IMR-90 (cell line): ENCODE results near the gene MAGI2. TPM values are rescaled to one million over a fixed set of nuclear protein-coding genes. Genes with fewer than 3 reads are reported as not detected.

Source experiments
- ATAC-seq: fragments of 200-7000 bp; cut with Tn5 transposase; 2 replicates; pipeline ENCODE4 v1.9.1; 2020; ENCODE audit warnings: low read depth, mild to moderate bottlenecking, moderate library complexity
- BruUV-seq: library from RNA; stranded (reverse); fragments of 400-500 nt; replicated peaks from 2 replicates; lab custom pipeline; 2021; lab: Mats Ljungman, UMichigan
- CTCF ChIA-PET: fragments of 300-600 bp; formaldehyde crosslinking; extraction: SDS; loops from one replicate; lab custom pipeline; 2021; ENCODE audit warnings: antibody characterized with exemption; lab: Yijun Ruan, JAX
- POLR2A ChIA-PET: fragments of 300-600 bp; sonication (Branson Sonifier 250); formaldehyde crosslinking; loops from one replicate; lab custom pipeline; 2022; ENCODE audit warnings: antibody characterized with exemption; ENCODE audit not compliant: unreplicated experiment; lab: Charles Lee
- DNase-seq: peaks from one replicate; pipeline ENCODE4 v3.0.0; 2013
- H2AFZ ChIP-seq: replicated peaks from 2 replicates; pipeline ENCODE3; 2013; ENCODE audit warnings: low read length, mild to moderate bottlenecking; ENCODE audit not compliant: poor library complexity
- H2AK5ac ChIP-seq: 2 replicates; pipeline ENCODE4 v1.6.1; 2013; ENCODE audit warnings: low read depth, low read length, inconsistent platforms
- H2AK9ac ChIP-seq: replicated peaks from 2 replicates; pipeline ENCODE3; 2013; ENCODE audit warnings: mild to moderate bottlenecking, low read depth, low read length, moderate library complexity; ENCODE audit not compliant: poor library complexity
- H2BK120ac ChIP-seq: 2 replicates; pipeline ENCODE4 v1.6.1; 2013; ENCODE audit warnings: low read depth, low read length, inconsistent platforms
- H2BK15ac ChIP-seq: 3 replicates; pipeline ENCODE4 v1.6.1; 2013; ENCODE audit warnings: low read depth, low read length, inconsistent platforms
- H2BK20ac ChIP-seq: 2 replicates; pipeline ENCODE4 v1.6.1; 2013; ENCODE audit warnings: low read depth, mild to moderate bottlenecking, inconsistent platforms, low read length, moderate library complexity
- H2BK5ac ChIP-seq: 2 replicates; pipeline ENCODE4 v1.6.1; 2013; ENCODE audit warnings: mild to moderate bottlenecking, low read depth, low read length, inconsistent platforms; ENCODE audit not compliant: poor library complexity, severe bottlenecking
- H3K14ac ChIP-seq: replicated peaks from 2 replicates; pipeline ENCODE4 v1.6.1; 2013; ENCODE audit warnings: low read depth, low read length, inconsistent platforms
- H3K18ac ChIP-seq: 2 replicates; pipeline ENCODE4 v1.6.1; 2013; ENCODE audit warnings: low read depth, low read length, control low read depth
- H3K23ac ChIP-seq: 2 replicates; pipeline ENCODE4 v1.6.1; 2013; ENCODE audit warnings: low read depth, low read length, inconsistent platforms
- H3K27ac ChIP-seq: 2 replicates; pipeline ENCODE4 v1.5.1; 2013; ENCODE audit warnings: mild to moderate bottlenecking, control low read depth, low read length; ENCODE audit not compliant: insufficient read depth
- H3K27me3 ChIP-seq: 2 replicates; pipeline ENCODE4 v1.6.1; 2013; ENCODE audit warnings: low read length; ENCODE audit not compliant: control insufficient read depth, insufficient read depth
- H3K36me3 ChIP-seq: 2 replicates; pipeline ENCODE4 v1.6.1; 2013; ENCODE audit warnings: low read length, mixed read lengths; ENCODE audit not compliant: control insufficient read depth, insufficient read depth
- H3K4ac ChIP-seq: 2 replicates; pipeline ENCODE4 v1.6.1; 2013; ENCODE audit warnings: low read depth, low read length, inconsistent platforms
- H3K4me1 ChIP-seq: 2 replicates; pipeline ENCODE4 v1.6.1; 2013; ENCODE audit warnings: low read length, mixed read lengths; ENCODE audit not compliant: control insufficient read depth, insufficient read depth
- H3K4me2 ChIP-seq: 2 replicates; pipeline ENCODE4 v1.6.1; 2013; ENCODE audit warnings: low read depth, mild to moderate bottlenecking, control low read depth, low read length, moderate library complexity
- H3K4me3 ChIP-seq: 2 replicates; pipeline ENCODE4 v1.5.1; 2013; ENCODE audit warnings: low read depth, mild to moderate bottlenecking, control low read depth, low read length, moderate library complexity; ENCODE audit not compliant: insufficient read depth
- H3K56ac ChIP-seq: 2 replicates; pipeline ENCODE4 v1.6.1; 2013; ENCODE audit warnings: low read length, inconsistent platforms; ENCODE audit not compliant: insufficient read depth; ENCODE audit errors: extremely low read depth
- H3K79me1 ChIP-seq, 2 experiments: 2 replicates each; pipeline ENCODE4 v1.6.1; 2013; ENCODE audit warnings: low read length in 2 of 2, inconsistent platforms in 1 of 2, low read depth in 1 of 2
- H3K9ac ChIP-seq: 2 replicates; pipeline ENCODE4 v1.6.1; 2013; ENCODE audit warnings: low read depth, low read length, control low read depth
- H3K9me1 ChIP-seq: 2 replicates; pipeline ENCODE4 v1.6.1; 2013; ENCODE audit warnings: low read length, inconsistent platforms; ENCODE audit not compliant: insufficient read depth
- H3K9me3 ChIP-seq: 2 replicates; pipeline ENCODE4 v1.6.1; 2013; ENCODE audit warnings: low read length; ENCODE audit not compliant: control insufficient read depth, insufficient read depth
- H4K20me1 ChIP-seq: 2 replicates; pipeline ENCODE4 v1.6.1; 2013; ENCODE audit warnings: low read length, inconsistent platforms; ENCODE audit not compliant: insufficient read depth
- H4K5ac ChIP-seq: 2 replicates; pipeline ENCODE4 v1.6.1; 2013; ENCODE audit warnings: mild to moderate bottlenecking, low read depth, low read length, control low read depth
- H4K8ac ChIP-seq, 2 experiments: 2 replicates each; pipeline ENCODE4 v1.6.1; 2013; ENCODE audit warnings: low read depth in 2 of 2, low read length in 2 of 2, control low read depth in 1 of 2, inconsistent platforms in 1 of 2
- H4K91ac ChIP-seq: 2 replicates; pipeline ENCODE4 v1.6.1; 2013; ENCODE audit warnings: low read depth, low read length, inconsistent platforms; ENCODE audit not compliant: insufficient read depth
- ELK1 ChIP-seq: fragments of 150-350 bp; IDR thresholded peaks from 2 replicates; pipeline ENCODE4 v1.6.1; 2016; ENCODE audit warnings: low read depth, mild to moderate bottlenecking, low read length, moderate library complexity, borderline replicate concordance
- MAFK ChIP-seq: IDR thresholded peaks from 2 replicates; pipeline ENCODE4 v1.6.1; 2012; ENCODE audit warnings: low read depth, low read length, improper control_type of control experiment
- MXI1 ChIP-seq: IDR thresholded peaks from 2 replicates; pipeline ENCODE4 v1.6.1; 2012; ENCODE audit warnings: low read depth, mild to moderate bottlenecking, low read length, moderate library complexity, borderline replicate concordance
- POLR2A ChIP-seq: IDR thresholded peaks from 2 replicates; pipeline ENCODE4 v1.6.1; 2012; ENCODE audit warnings: mild to moderate bottlenecking, low read depth, low read length
- RCOR1 ChIP-seq: IDR thresholded peaks from 2 replicates; pipeline ENCODE4 v1.6.1; 2012; ENCODE audit warnings: mild to moderate bottlenecking, low read length, improper control_type of control experiment; ENCODE audit not compliant: insufficient replicate concordance
- USF2 ChIP-seq: fragments of 150-350 bp; IDR thresholded peaks from 2 replicates; pipeline ENCODE4 v1.6.1; 2017; ENCODE audit warnings: mild to moderate bottlenecking, antibody characterized with exemption, low read length, low read depth
- WGBS, 2 experiments: methylation state at CpG; one replicate each; pipeline versions ENCODE4 v1.1.5 to v1.1.7; 2013; ENCODE audit warnings: missing lambda C conversion rate in 2 of 2; ENCODE audit not compliant: insufficient read length in 1 of 2; ENCODE audit errors: extremely low coverage in 2 of 2; 5-methylcytosine and 5-hydroxymethylcytosine counted together
- dilution Hi-C: fragments of 300-500 bp; cut with HindIII; formaldehyde crosslinking; loops from one replicate; pipeline ENCODE4 v1.14.3; 2018; ENCODE audit warnings: low sequenced_read_pairs; ENCODE audit not compliant: unreplicated experiment
- in situ Hi-C: fragments of 300-500 bp; cut with MboI; formaldehyde crosslinking; loops from 3 replicates; pipeline ENCODE4 v1.14.3; 2019; ENCODE audit warnings: low sequenced_read_pairs, inconsistent platforms, mixed read lengths
- intact Hi-C: fragments of 100-400 bp; cut with micrococcal nuclease; formaldehyde crosslinking; loops from 2 replicates; pipeline ENCODE4 v1.10.0; 2022
- polyA plus RNA-seq, 3 experiments: library from polyadenylated mRNA; depleted of rRNA; stranded (reverse); fragments of >200 nt; gene quantifications; 2 replicates each; pipeline ENCODE4 v1.2.3, GENCODE V29; 2012; ENCODE audit warnings: low replicate concordance in 1 of 3
- total RNA-seq: library from RNA; depleted of rRNA; stranded (reverse); fragments of >200 nt; gene quantifications from 2 replicates; pipeline ENCODE4 v1.2.3, GENCODE V29; 2012

Gene MAGI2
- total and polyA plus RNA-seq, 2 of the 4 experiments (the other 2 are of a cell fraction), result 2.5 to 17.9 TPM

GRCh38 chr7:78764571-78764970 lies 688.9 kb downstream of the MAGI2 start:
- WGBS, 2 experiments, result 90% methylated on average over 2 of the region's 3 CpGs; no CpG with 5 or more reads in 1 of the 2 experiments
- H2BK15ac ChIP-seq, result no peak overlapping the region
- H3K4me2 ChIP-seq, result no peak overlapping the region
- no peak overlapping the region for H3K4me3 ChIP-seq
- no peak overlapping the region for H3K9ac ChIP-seq
- H2AFZ ChIP-seq, result no peak overlapping the region
- H3K23ac ChIP-seq, result no peak overlapping the region
- no peaks in the 10 kb centered on the region; the same call in 1 of the 2 replicates for H3K4me1 ChIP-seq
- no peaks in the 10 kb centered on the region for H3K9me3 ChIP-seq
- H3K4ac ChIP-seq, result no peak overlapping the region
- no peaks in the 10 kb centered on the region for H3K36me3 ChIP-seq
- TF ChIP-seq MXI1 (no peak), RCOR1 (no peak), ELK1 (no peak), USF2 (no peak), POLR2A (no peak), MAFK (no peak)
- H2AK5ac ChIP-seq, result no peak overlapping the region
- no peaks in the 10 kb centered on the region for H4K20me1 ChIP-seq
- H3K79me1 ChIP-seq, result peaks cover 3% of the 10 kb centered on the region in 2 experiments; a peak in 1 of 4 replicates
- H2AK9ac ChIP-seq, result no peak overlapping the region
- no peak overlapping the region for H4K5ac ChIP-seq
- H4K8ac ChIP-seq, result no peak overlapping the region
- ChIA-PET POLR2A (no interaction called here), CTCF (no interaction called here)
- no peak overlapping the region for H3K14ac ChIP-seq
- H2BK5ac ChIP-seq, result no peak overlapping the region
- dilution Hi-C loops (no loop called here), in situ Hi-C loops (no loop called here), intact Hi-C loops (no loop called here)
- H3K18ac ChIP-seq, result no peak overlapping the region
- H3K9me1 ChIP-seq, result no peaks in the 10 kb centered on the region
- no peak overlapping the region for H2BK20ac ChIP-seq
- H3K27me3 ChIP-seq, result no peaks in the 10 kb centered on the region
- no peak overlapping the region for H3K27ac ChIP-seq
- no peak overlapping the region for H2BK120ac ChIP-seq
- DNase-seq (no peak), ATAC-seq (no peak)
- BruUV-seq, result no TSS peak
- H3K56ac ChIP-seq, result no peak overlapping the region
- H4K91ac ChIP-seq, result no peak overlapping the region
